ENCODE measurements around the gene CST6. TPM values are rescaled to one million over a fixed set of nuclear protein-coding genes. Genes with fewer than 3 reads are reported as not detected.

The CST6 gene
- total and polyA plus RNA-seq, 2 of the 4 experiments (the other 2 are of a cell fraction) = 0.54 to 3.0 TPM

DNA sequence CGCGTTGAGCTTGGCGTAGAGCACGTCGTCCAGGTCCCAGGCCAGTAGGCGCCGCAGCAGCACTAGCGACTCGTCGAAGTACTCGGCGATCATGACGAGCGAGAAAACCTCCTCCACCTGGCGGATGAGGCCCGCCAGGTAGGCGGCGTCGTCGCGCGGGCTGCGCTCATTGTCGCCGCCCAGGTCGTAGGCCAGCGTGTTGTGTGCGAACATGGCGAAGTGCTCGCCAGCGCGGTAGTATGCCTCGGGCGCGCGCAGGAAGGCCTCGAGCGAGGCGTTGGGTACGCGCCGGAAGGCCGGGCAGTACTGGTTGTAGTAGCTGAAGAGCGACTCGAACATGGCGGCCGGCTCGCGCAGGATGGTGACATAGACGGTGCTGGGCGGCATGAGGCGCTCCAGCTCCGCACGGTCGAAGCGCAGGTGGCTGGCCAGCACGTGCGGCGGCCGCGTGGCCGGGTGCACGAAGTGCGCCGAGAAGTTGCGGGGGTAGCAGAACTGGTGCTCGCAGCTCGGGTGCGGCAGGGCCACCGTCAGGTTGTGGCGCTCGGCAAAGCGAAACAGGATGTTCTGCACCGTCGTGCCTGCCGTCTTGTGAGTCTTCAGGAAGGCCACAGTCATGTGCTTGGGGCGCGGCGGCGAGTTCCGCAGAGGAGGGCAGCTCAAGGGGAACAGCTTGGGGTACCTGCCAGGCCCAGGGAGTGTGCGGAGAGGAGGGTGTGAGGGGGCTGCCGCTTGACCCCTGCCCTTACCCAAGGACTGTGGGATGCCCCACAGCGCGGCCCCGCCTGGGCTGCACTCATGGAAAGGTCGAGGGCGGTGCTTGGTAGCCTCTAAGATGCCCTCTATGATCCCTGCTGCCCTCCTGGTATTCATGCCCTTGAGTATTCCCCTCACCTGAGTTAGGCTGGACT lies 31.4 kb downstream of the CST6 start:
- no peak overlapping the region for H4K91ac ChIP-seq (ENCODE audit: insufficient read depth, low read depth, low read length)
- no peaks in the 10 kb centered on the region for H3K79me1 ChIP-seq (ENCODE audit: low read depth in 1 of 2, low read length in 2 of 2)
- H3K9ac ChIP-seq (ENCODE audit: low read depth, low read length) = no peak overlapping the region
- H3K18ac ChIP-seq (ENCODE audit: low read depth, low read length) = no peak overlapping the region
- 95% methylated on average over 67 of the region's 88 CpGs; no CpG with 5 or more reads in 1 of the 2 experiments for WGBS, 2 experiments (ENCODE audit: extremely low coverage in 2 of 2, insufficient read length in 1 of 2)
- no peaks in the 10 kb centered on the region for H3K36me3 ChIP-seq (ENCODE audit: control insufficient read depth, insufficient read depth, low read length)
- H4K20me1 ChIP-seq (ENCODE audit: insufficient read depth, low read length) = 0 out of 2 replicates have a peak, but pooled peaks cover 3% of the 10 kb centered on the region
- no peak overlapping the region for H4K5ac ChIP-seq (ENCODE audit: low read depth, low read length)
- no peak overlapping the region for H3K14ac ChIP-seq (replicated peaks; ENCODE audit: low read depth, low read length)
- H3K4me1 ChIP-seq (ENCODE audit: control insufficient read depth, insufficient read depth, low read length) = no peaks in the 10 kb centered on the region; the same call in 1 of the 2 replicates
- H3K4ac ChIP-seq (ENCODE audit: low read depth, low read length) = no peak overlapping the region
- H2BK15ac ChIP-seq (ENCODE audit: low read depth, low read length) = no peak overlapping the region
- CTCF ChIA-PET = interaction anchor here (0.6 to 1.5 kb wide), 2 partner anchors 37 to 979 kb away, joined by 3 read pairs; no protein-coding TSS in a partner anchor
- no TSS peak for BruUV-seq (replicated peaks)
- no peak overlapping the region for H2BK120ac ChIP-seq (ENCODE audit: low read depth, low read length)
- H2AFZ ChIP-seq (replicated peaks; ENCODE audit: low read length, poor library complexity) = no peak overlapping the region
- no peak overlapping the region for H2BK5ac ChIP-seq (ENCODE audit: low read depth, low read length, poor library complexity, severe bottlenecking)
- H2AK5ac ChIP-seq (ENCODE audit: low read depth, low read length) = no peak overlapping the region
- H2AK9ac ChIP-seq (replicated peaks; ENCODE audit: low read depth, low read length, poor library complexity) = no peak overlapping the region
- H3K27ac ChIP-seq (ENCODE audit: insufficient read depth, low read length) = no peak overlapping the region
- dilution Hi-C loops (cut with HindIII; ENCODE audit: low sequenced_read_pairs, unreplicated experiment) = no loop called here
- POLR2A ChIA-PET (ENCODE audit: unreplicated experiment) = no interaction called here
- no peak overlapping the region for H4K8ac ChIP-seq (ENCODE audit: low read depth in 2 of 2, low read length in 2 of 2)
- H3K23ac ChIP-seq (ENCODE audit: low read depth, low read length) = no peak overlapping the region
- intact Hi-C loops (cut with micrococcal nuclease) = no loop called here
- no peak overlapping the region for H3K4me2 ChIP-seq (ENCODE audit: low read depth, low read length)
- H3K9me3 ChIP-seq (ENCODE audit: control insufficient read depth, insufficient read depth, low read length) = no peaks in the 10 kb centered on the region; the same call in 1 of the 2 replicates
- DNase-seq = no peak
- H3K27me3 ChIP-seq (ENCODE audit: control insufficient read depth, insufficient read depth, low read length) = peaks cover 33% of the 10 kb centered on the region
- H3K4me3 ChIP-seq (ENCODE audit: insufficient read depth, low read depth, low read length) = no peak overlapping the region
- ATAC-seq (ENCODE audit: low read depth) = no peak
- H3K9me1 ChIP-seq (ENCODE audit: insufficient read depth, low read length) = no peaks in the 10 kb centered on the region
- in situ Hi-C loops (cut with MboI; ENCODE audit: low sequenced_read_pairs) = no loop called here
- H3K56ac ChIP-seq (ENCODE audit: extremely low read depth, insufficient read depth, low read length) = no peak overlapping the region
- H2BK20ac ChIP-seq (ENCODE audit: low read depth, low read length) = no peak overlapping the region
- TF ChIP-seq, protein P1, sequence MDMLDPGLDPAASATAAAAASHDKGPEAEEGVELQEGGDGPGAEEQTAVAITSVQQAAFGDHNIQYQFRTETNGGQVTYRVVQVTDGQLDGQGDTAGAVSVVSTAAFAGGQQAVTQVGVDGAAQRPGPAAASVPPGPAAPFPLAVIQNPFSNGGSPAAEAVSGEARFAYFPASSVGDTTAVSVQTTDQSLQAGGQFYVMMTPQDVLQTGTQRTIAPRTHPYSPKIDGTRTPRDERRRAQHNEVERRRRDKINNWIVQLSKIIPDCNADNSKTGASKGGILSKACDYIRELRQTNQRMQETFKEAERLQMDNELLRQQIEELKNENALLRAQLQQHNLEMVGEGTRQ (IDR thresholded peaks at IDR 0.05; ENCODE audit: low read depth, low read length) = no peak
- TF ChIP-seq MXI1 (IDR thresholded peaks at IDR 0.05; ENCODE audit: borderline replicate concordance, low read depth, low read length) (no peak), POLR2A (IDR thresholded peaks at IDR 0.05; ENCODE audit: low read depth, low read length) (no peak), BHLHE40 (IDR thresholded peaks at IDR 0.05; ENCODE audit: low read depth, low read length) (no peak), CHD1 (IDR thresholded peaks at IDR 0.05; ENCODE audit: low read depth, low read length) (no peak), SMC3 (IDR thresholded peaks at IDR 0.05; ENCODE audit: low read depth, low read length) (no peak), RAD21 (IDR thresholded peaks at IDR 0.05; ENCODE audit: low read length) (no peak), ELK1 (IDR thresholded peaks at IDR 0.05; ENCODE audit: borderline replicate concordance, low read depth, low read length) (no peak), RCOR1 (IDR thresholded peaks at IDR 0.05; ENCODE audit: insufficient replicate concordance, low read length) (no peak), FOS (IDR thresholded peaks at IDR 0.05; ENCODE audit: low read depth, low read length) (no peak), NFE2L2 (IDR thresholded peaks at IDR 0.05; ENCODE audit: low read depth, low read length) (no peak), MAZ (IDR thresholded peaks at IDR 0.05; ENCODE audit: borderline replicate concordance, low read depth, low read length) (no peak), MAFK (IDR thresholded peaks at IDR 0.05; ENCODE audit: low read depth, low read length) (no peak)
- TF ChIP-seq, protein P2, sequence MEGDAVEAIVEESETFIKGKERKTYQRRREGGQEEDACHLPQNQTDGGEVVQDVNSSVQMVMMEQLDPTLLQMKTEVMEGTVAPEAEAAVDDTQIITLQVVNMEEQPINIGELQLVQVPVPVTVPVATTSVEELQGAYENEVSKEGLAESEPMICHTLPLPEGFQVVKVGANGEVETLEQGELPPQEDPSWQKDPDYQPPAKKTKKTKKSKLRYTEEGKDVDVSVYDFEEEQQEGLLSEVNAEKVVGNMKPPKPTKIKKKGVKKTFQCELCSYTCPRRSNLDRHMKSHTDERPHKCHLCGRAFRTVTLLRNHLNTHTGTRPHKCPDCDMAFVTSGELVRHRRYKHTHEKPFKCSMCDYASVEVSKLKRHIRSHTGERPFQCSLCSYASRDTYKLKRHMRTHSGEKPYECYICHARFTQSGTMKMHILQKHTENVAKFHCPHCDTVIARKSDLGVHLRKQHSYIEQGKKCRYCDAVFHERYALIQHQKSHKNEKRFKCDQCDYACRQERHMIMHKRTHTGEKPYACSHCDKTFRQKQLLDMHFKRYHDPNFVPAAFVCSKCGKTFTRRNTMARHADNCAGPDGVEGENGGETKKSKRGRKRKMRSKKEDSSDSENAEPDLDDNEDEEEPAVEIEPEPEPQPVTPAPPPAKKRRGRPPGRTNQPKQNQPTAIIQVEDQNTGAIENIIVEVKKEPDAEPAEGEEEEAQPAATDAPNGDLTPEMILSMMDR (conservative IDR thresholded peaks at IDR 0.05; ENCODE audit: low read depth, low read length) = no peak

Data from IMR-90 (cell line).